ENCODE measurements around the gene RASGRF1.

Gene RASGRF1

GRCh38 chr15:78995921-78996893, 94.4 kb downstream of the RASGRF1 start:
- no peak for TF ChIP-seq NFIC (IDR thresholded peaks at IDR 0.05)
- no peak for TF ChIP-seq REST (IDR thresholded peaks at IDR 0.05; ENCODE audit: low read depth)
- TF ChIP-seq TCF12 (IDR thresholded peaks at IDR 0.05; ENCODE audit: low read depth): no peak
- no peak for TF ChIP-seq TAF1 (IDR thresholded peaks at IDR 0.05; ENCODE audit: low read depth)
- no peak for TF ChIP-seq ZBTB7A (IDR thresholded peaks at IDR 0.05; ENCODE audit: low read depth)
- no peak for TF ChIP-seq EP300 (IDR thresholded peaks at IDR 0.05; ENCODE audit: borderline replicate concordance)
- TF ChIP-seq MAX (IDR thresholded peaks at IDR 0.05): no peak
- no peak for TF ChIP-seq EGR1 (IDR thresholded peaks at IDR 0.05)
- no peak for TF ChIP-seq TEAD4 (IDR thresholded peaks at IDR 0.05)
- no peak for TF ChIP-seq RAD21 (IDR thresholded peaks at IDR 0.05; ENCODE audit: low read depth)
- TF ChIP-seq CREB1 (IDR thresholded peaks at IDR 0.05; ENCODE audit: low read depth): no peak
- no peak for TF ChIP-seq USF1 (IDR thresholded peaks at IDR 0.05)

GRCh38 chr15:78993931-78994530, 96.5 kb downstream of the RASGRF1 start:
- TF ChIP-seq YY1 (IDR thresholded peaks at IDR 0.05; ENCODE audit: low read depth) (no peak), MAX (IDR thresholded peaks at IDR 0.05) (no peak), REST (IDR thresholded peaks at IDR 0.05; ENCODE audit: low read depth) (no peak), CEBPB (IDR thresholded peaks at IDR 0.05) (no peak), ZBTB7A (IDR thresholded peaks at IDR 0.05; ENCODE audit: low read depth) (no peak), CREB1 (IDR thresholded peaks at IDR 0.05; ENCODE audit: low read depth) (no peak), EGR1 (IDR thresholded peaks at IDR 0.05) (no peak), USF1 (IDR thresholded peaks at IDR 0.05) (no peak), TAF1 (IDR thresholded peaks at IDR 0.05; ENCODE audit: low read depth) (no peak), EP300 (IDR thresholded peaks at IDR 0.05; ENCODE audit: borderline replicate concordance) (no peak), TCF12 (IDR thresholded peaks at IDR 0.05; ENCODE audit: low read depth) (no peak), FOXM1 (IDR thresholded peaks at IDR 0.05; ENCODE audit: borderline replicate concordance, low read depth) (no peak), RAD21 (IDR thresholded peaks at IDR 0.05; ENCODE audit: low read depth) (no peak)

- TF ChIP-seq USF1 (IDR thresholded peaks at IDR 0.05) (no peak), FOXM1 (IDR thresholded peaks at IDR 0.05; ENCODE audit: borderline replicate concordance, low read depth) (no peak), ZBTB7A (IDR thresholded peaks at IDR 0.05; ENCODE audit: low read depth) (no peak), RAD21 (IDR thresholded peaks at IDR 0.05; ENCODE audit: low read depth) (no peak), CREB1 (IDR thresholded peaks at IDR 0.05; ENCODE audit: low read depth) (no peak), EGR1 (IDR thresholded peaks at IDR 0.05) (no peak), MAX (IDR thresholded peaks at IDR 0.05) (no peak), TEAD4 (IDR thresholded peaks at IDR 0.05) (no peak)
Measured at GRCh38 chr15:78993257-78993930, 97.2 kb downstream of the RASGRF1 start.

GRCh38 chr15:78992416-78993256, 97.9 kb downstream of the RASGRF1 start:
- TF ChIP-seq TEAD4 (IDR thresholded peaks at IDR 0.05) (no peak), RAD21 (IDR thresholded peaks at IDR 0.05; ENCODE audit: low read depth) (no peak), USF1 (IDR thresholded peaks at IDR 0.05) (no peak), CEBPB (IDR thresholded peaks at IDR 0.05) (no peak), ZBTB7A (IDR thresholded peaks at IDR 0.05; ENCODE audit: low read depth) (no peak), REST (IDR thresholded peaks at IDR 0.05; ENCODE audit: low read depth) (no peak), EP300 (IDR thresholded peaks at IDR 0.05; ENCODE audit: borderline replicate concordance) (no peak), YY1 (IDR thresholded peaks at IDR 0.05; ENCODE audit: low read depth) (no peak), MAX (IDR thresholded peaks at IDR 0.05) (no peak), CREB1 (IDR thresholded peaks at IDR 0.05; ENCODE audit: low read depth) (no peak), TCF12 (IDR thresholded peaks at IDR 0.05; ENCODE audit: low read depth) (no peak), FOXM1 (IDR thresholded peaks at IDR 0.05; ENCODE audit: borderline replicate concordance, low read depth) (no peak), EGR1 (IDR thresholded peaks at IDR 0.05) (no peak)
